Neural progenitor cell (in vitro differentiated cells): Measurements from ENCODE around the gene EHD4.

Source experiments
- EZH2phosphoT487 ChIP-seq: fragments of 200-600 bp; sonication (generic); IDR thresholded peaks from 2 replicates; pipeline ENCODE4 v1.6.1; 2017; ENCODE audit warnings: antibody characterized with exemption
- TF ChIP-seq, protein P1 (sequence below): fragments of 200-600 bp; sonication (generic); IDR thresholded peaks from 2 replicates; pipeline ENCODE4 v1.5.1; 2017; ENCODE audit warnings: antibody characterized with exemption, mild to moderate bottlenecking

DNA sequence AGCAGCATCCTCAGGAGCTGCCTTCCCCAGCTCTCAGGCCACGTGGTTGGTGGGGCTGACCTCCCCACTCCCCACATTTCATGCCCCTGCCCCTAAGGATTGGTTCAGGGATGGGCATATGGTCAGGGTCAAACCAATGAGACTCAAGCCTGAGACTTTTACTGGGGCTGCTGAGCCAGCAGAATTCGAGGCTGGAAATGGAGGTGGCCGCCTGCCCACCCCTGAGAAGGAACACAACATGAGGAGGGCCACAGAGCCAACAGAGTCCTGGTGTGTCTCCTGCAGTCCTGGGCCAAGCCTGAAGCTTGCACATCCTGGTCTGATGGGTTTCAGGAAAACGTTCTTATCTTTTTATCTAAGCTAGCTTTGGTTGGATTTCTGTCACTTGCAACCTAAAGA, 5.9 kb downstream of the EHD4 start:
- TF ChIP-seq, protein P1, sequence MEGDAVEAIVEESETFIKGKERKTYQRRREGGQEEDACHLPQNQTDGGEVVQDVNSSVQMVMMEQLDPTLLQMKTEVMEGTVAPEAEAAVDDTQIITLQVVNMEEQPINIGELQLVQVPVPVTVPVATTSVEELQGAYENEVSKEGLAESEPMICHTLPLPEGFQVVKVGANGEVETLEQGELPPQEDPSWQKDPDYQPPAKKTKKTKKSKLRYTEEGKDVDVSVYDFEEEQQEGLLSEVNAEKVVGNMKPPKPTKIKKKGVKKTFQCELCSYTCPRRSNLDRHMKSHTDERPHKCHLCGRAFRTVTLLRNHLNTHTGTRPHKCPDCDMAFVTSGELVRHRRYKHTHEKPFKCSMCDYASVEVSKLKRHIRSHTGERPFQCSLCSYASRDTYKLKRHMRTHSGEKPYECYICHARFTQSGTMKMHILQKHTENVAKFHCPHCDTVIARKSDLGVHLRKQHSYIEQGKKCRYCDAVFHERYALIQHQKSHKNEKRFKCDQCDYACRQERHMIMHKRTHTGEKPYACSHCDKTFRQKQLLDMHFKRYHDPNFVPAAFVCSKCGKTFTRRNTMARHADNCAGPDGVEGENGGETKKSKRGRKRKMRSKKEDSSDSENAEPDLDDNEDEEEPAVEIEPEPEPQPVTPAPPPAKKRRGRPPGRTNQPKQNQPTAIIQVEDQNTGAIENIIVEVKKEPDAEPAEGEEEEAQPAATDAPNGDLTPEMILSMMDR = no peak
- TF ChIP-seq EZH2phosphoT487 = no peak
